DOHH2 (cell line): ENCODE data around the gene MFAP5.

Experiments used
- CTCF ChIP-seq: fragments of 200-600 bp; sonication (generic); IDR thresholded peaks from one replicate; pipeline ENCODE4 v1.5.1; 2014; ENCODE audit warnings: antibody characterized with exemption, mild to moderate bottlenecking, low read depth, low read length; ENCODE audit not compliant: poor library complexity, severe bottlenecking
- EZH2phosphoT487 ChIP-seq: fragments of 200-600 bp; sonication (generic); IDR thresholded peaks from 2 replicates; pipeline ENCODE4 v1.6.1; 2017; ENCODE audit warnings: borderline replicate concordance, mild to moderate bottlenecking, antibody characterized with exemption, low read length, moderate library complexity, mixed read lengths

GRCh38 chr12:8630131-8630530 lies 32.5 kb downstream of the MFAP5 start:
- TF ChIP-seq CTCF (no peak), EZH2phosphoT487 (no peak)
